Measurements from ENCODE around the gene PPP1R9A.

PPP1R9A gene

GRCh38 chr7:95323410-95324129 lies 416.2 kb downstream of the PPP1R9A start:
- no peak for FAIRE-seq

- no peak for FAIRE-seq
Measured at GRCh38 chr7:95324431-95324830, 417.0 kb downstream of the PPP1R9A start, which contains the start of gene PON1. Gene PON1 (minus strand): TSS chr7:95324532. CDS start chr7:95324475, 57 bp downstream.

DNA sequence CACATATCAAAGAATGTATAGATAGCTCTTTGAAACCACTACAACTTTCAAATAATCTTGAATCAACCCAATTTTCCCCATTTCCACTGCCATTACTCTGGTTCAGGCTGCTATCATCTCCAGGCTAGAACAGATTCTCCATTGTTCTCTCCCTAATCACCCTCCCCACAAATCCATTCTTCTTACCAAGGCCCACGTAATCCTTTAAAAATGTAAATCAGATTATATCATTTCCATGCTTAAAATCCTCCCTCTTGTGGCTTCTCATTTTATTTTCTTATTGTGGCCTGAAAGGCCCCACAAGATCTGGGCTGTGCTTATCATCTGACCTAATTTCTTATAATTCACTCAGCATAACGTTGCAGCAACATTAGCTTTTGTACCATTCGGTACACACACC lies 420.0 kb downstream of the PPP1R9A start:
- no peak for FAIRE-seq

- peak; percentile 85 for FAIRE-seq
Measured at GRCh38 chr7:95330204-95330960, 423.0 kb downstream of the PPP1R9A start.

GRCh38 chr7:95330961-95331337 lies 423.6 kb downstream of the PPP1R9A start:
- no peak for FAIRE-seq

- FAIRE-seq = no peak
Measured at GRCh38 chr7:95334447-95334846, 427.1 kb downstream of the PPP1R9A start.

- FAIRE-seq = no peak
Measured at GRCh38 chr7:95335093-95335492, 427.7 kb downstream of the PPP1R9A start.

GRCh38 chr7:95338832-95339231 lies 431.4 kb downstream of the PPP1R9A start:
- no peak for FAIRE-seq

DNA sequence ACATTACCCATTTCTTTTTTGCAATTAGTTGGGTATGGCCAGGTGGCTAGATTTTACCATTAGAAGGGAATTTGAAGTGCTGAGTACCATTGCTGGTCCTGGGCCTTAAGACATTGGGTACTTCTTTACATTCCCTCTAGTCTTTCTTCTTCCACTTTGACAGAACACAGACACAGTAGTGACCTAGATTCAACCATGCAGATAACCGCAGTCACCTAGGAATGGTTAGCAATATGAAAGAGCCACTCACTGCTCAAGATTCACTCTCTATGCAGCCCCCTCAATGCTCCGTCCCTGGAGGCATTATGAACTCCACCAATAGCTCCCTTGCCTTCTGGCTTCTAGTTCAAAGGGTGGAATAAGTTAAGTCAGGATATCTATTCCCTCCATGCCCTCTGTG lies 433.1 kb downstream of the PPP1R9A start:
- no peak for FAIRE-seq

GRCh38 chr7:95342029-95342428 lies 434.6 kb downstream of the PPP1R9A start:
- no peak for FAIRE-seq

GRCh38 chr7:95342642-95343307 lies 435.4 kb downstream of the PPP1R9A start:
- FAIRE-seq = no peak

Measured in islet of Langerhans (tissue), 1 donor.